Endothelial cell of umbilical vein (primary cell): ENCODE results near the gene RASL10B. TPM values are rescaled to one million over a fixed set of nuclear protein-coding genes. Genes with fewer than 3 reads are reported as not detected.

ENCODE experiments used
- BruUV-seq: library from RNA; stranded (reverse); fragments of 400-500 nt; replicated peaks from 2 replicates; lab custom pipeline; 2021; lab: Mats Ljungman, UMichigan
- CTCF ChIA-PET: fragments of 300-600, 350-600 bp; sonication (Branson Sonifier 250); formaldehyde crosslinking; loops from one replicate; lab custom pipeline; 2021; ENCODE audit warnings: antibody characterized with exemption, inconsistent platforms; lab: Charles Lee
- POLR2A ChIA-PET: fragments of 300-600, 350-600 bp; sonication (Branson Sonifier 250); formaldehyde crosslinking; loops from one replicate; lab custom pipeline; 2021; ENCODE audit warnings: antibody characterized with exemption, inconsistent platforms; lab: Charles Lee
- DNase-seq: peaks from one replicate; pipeline ENCODE4 v3.0.0-alpha.2; 2011; ENCODE audit warnings: low read depth, low spot score
- FAIRE-seq: peaks from 2 replicates; lab custom pipeline; 2011; peaks lifted over from hg19 to GRCh38; lab: Jason Lieb, UNC
- H2AFZ ChIP-seq: 2 replicates; pipeline ENCODE4 v1.6.0; 2012; ENCODE audit warnings: low read depth, low read length, control low read depth, inconsistent platforms
- H3K27ac ChIP-seq: 2 replicates; pipeline ENCODE4 v1.5.1; 2011; ENCODE audit warnings: low read depth, mild to moderate bottlenecking, control low read depth, low read length, moderate library complexity; ENCODE audit not compliant: insufficient read depth
- H3K27me3 ChIP-seq, 2 experiments: 2 replicates each; pipeline versions ENCODE4 v1.6.0 to v1.6.1; 2011; ENCODE audit warnings: low read length in 2 of 2, mixed read lengths in 1 of 2; ENCODE audit not compliant: control insufficient read depth in 2 of 2, insufficient read depth in 2 of 2
- H3K36me3 ChIP-seq, 2 experiments: 2 replicates in 1 of 2; 3 replicates in 1 of 2; pipeline ENCODE4 v1.5.1; 2011; ENCODE audit warnings: low read length in 2 of 2, mild to moderate bottlenecking in 1 of 2, moderate library complexity in 1 of 2; ENCODE audit not compliant: control insufficient read depth in 2 of 2, insufficient read depth in 2 of 2; ENCODE audit errors: extremely low read depth in 1 of 2
- H3K4me1 ChIP-seq: 3 replicates; pipeline ENCODE4 v1.5.1; 2011; ENCODE audit warnings: mild to moderate bottlenecking, low read length; ENCODE audit not compliant: control insufficient read depth, insufficient read depth; ENCODE audit errors: extremely low read depth
- H3K4me2 ChIP-seq: 2 replicates; pipeline ENCODE4 v1.6.1; 2011; ENCODE audit warnings: low read length, control low read depth, mixed read lengths; ENCODE audit not compliant: insufficient read depth
- H3K4me3 ChIP-seq, 3 experiments: fragments of 200-600 bp in 1 of 3; sonication (generic), shearing (Covaris generic) in 1 of 3; replicated peaks in 1 of 3; 2 replicates each; pipeline ENCODE4 v1.5.1; 2011 to 2016; ENCODE audit warnings: control low read depth in 3 of 3, low read length in 3 of 3, mild to moderate bottlenecking in 2 of 3, inconsistent platforms in 1 of 3, low read depth in 1 of 3, moderate library complexity in 1 of 3; ENCODE audit not compliant: insufficient read depth in 1 of 3
- H3K79me2 ChIP-seq: 2 replicates; pipeline ENCODE4 v1.6.0; 2012; ENCODE audit warnings: low read length, inconsistent platforms; ENCODE audit not compliant: control insufficient read depth, insufficient read depth
- H3K9ac ChIP-seq: replicated peaks from 2 replicates; pipeline ENCODE3; 2011; ENCODE audit warnings: low read length, control low read depth; ENCODE audit not compliant: insufficient read depth; ENCODE audit errors: extremely low read depth
- H3K9me1 ChIP-seq: replicated peaks from 3 replicates; pipeline ENCODE4 v1.6.0; 2011; ENCODE audit warnings: mild to moderate bottlenecking, low read length; ENCODE audit not compliant: control insufficient read depth, insufficient read depth; ENCODE audit errors: extremely low read depth
- H3K9me3 ChIP-seq: replicated peaks from 2 replicates; pipeline ENCODE4 v1.5.1; 2012; ENCODE audit warnings: low read length, inconsistent platforms; ENCODE audit not compliant: control insufficient read depth, insufficient read depth
- H4K20me1 ChIP-seq: replicated peaks from 2 replicates; pipeline ENCODE3; 2011; ENCODE audit warnings: mild to moderate bottlenecking, low read length; ENCODE audit not compliant: control insufficient read depth, insufficient read depth; ENCODE audit errors: extremely low read depth
- CTCF ChIP-seq, 2 donors: IDR thresholded peaks; 1 replicate in 1 of 2; 2 replicates in 1 of 2; pipeline ENCODE4 v1.5.1; 2011; ENCODE audit warnings: low read length in 2 of 2, mild to moderate bottlenecking in 2 of 2, moderate library complexity in 2 of 2, control low read depth in 1 of 2, inconsistent platforms in 1 of 2, low read depth in 1 of 2; ENCODE audit not compliant: insufficient read depth in 1 of 2; ENCODE audit errors: extremely low read depth in 1 of 2
- FOS ChIP-seq: IDR thresholded peaks from 2 replicates; pipeline ENCODE4 v1.6.1; 2011; ENCODE audit warnings: mild to moderate bottlenecking, low read length, moderate library complexity, borderline replicate concordance; ENCODE audit not compliant: insufficient read depth
- GATA2 ChIP-seq: IDR thresholded peaks from 2 replicates; pipeline ENCODE4 v1.7.0; 2011; ENCODE audit warnings: low read depth, mild to moderate bottlenecking, moderate library complexity, mixed read lengths, low read length; ENCODE audit not compliant: insufficient read length, insufficient read depth
- JUN ChIP-seq: IDR thresholded peaks from 2 replicates; pipeline ENCODE4 v1.6.1; 2011; ENCODE audit warnings: borderline replicate concordance, low read depth; ENCODE audit not compliant: insufficient read length, insufficient read depth
- MAX ChIP-seq: IDR thresholded peaks from 2 replicates; pipeline ENCODE4 v1.6.1; 2011; ENCODE audit not compliant: insufficient read depth, insufficient read length
- MYC ChIP-seq: IDR thresholded peaks from one replicate; pipeline ENCODE4 v1.6.1; 2011; ENCODE audit warnings: mild to moderate bottlenecking, low read depth, low read length
- POLR2A ChIP-seq: IDR thresholded peaks from 2 replicates; pipeline ENCODE4 v1.6.1; 2012; ENCODE audit warnings: low read depth, mild to moderate bottlenecking, control low read depth, low read length
- POLR2AphosphoS5 ChIP-seq: IDR thresholded peaks from 2 replicates; pipeline ENCODE4 v1.6.1; 2012; ENCODE audit warnings: low read depth, mild to moderate bottlenecking, control low read depth, low read length, moderate library complexity; ENCODE audit not compliant: insufficient read depth
- dilution Hi-C: fragments of 300-500 bp; cut with MboI; formaldehyde crosslinking; loops from one replicate; pipeline ENCODE4 v1.15.0; 2019; ENCODE audit warnings: low sequenced_read_pairs; ENCODE audit not compliant: extremely low pct_ligation_motif_present
- intact Hi-C: fragments of 100-400 bp; cut with micrococcal nuclease; formaldehyde crosslinking; loops from one replicate; pipeline ENCODE4 v1.10.0; 2022
- polyA plus RNA-seq, 4 experiments: library from polyadenylated mRNA; depleted of rRNA in 3 of 4; stranded (reverse) in 3 of 4; unstranded in 1 of 4; fragments of >200 nt; gene quantifications; 2 replicates each; pipeline versions ENCODE4 v1.2.1 to v1.2.3, GENCODE V29; 2011 to 2012; ENCODE audit warnings: missing spikeins in 1 of 4
- total RNA-seq: library from RNA; stranded (reverse); gene quantifications from 2 replicates; pipeline ENCODE4 v1.2.3, GENCODE V29; 2021

RASL10B gene
- total and polyA plus RNA-seq, 2 donors (not counting 3 experiments of a cell fraction or from before 2014, with no cell fraction given): 0.19 to 0.71 TPM

GRCh38 chr17:35713069-35713728 lies 18.2 kb upstream of the RASL10B start:
- H3K9me3 ChIP-seq: no peaks in the 10 kb centered on the region
- no peaks in the 10 kb centered on the region for H3K27me3 ChIP-seq
- H3K9ac ChIP-seq: peak overlapping the region; percentile 14
- H3K4me2 ChIP-seq: peak overlapping the region; percentile 26
- no peak for FAIRE-seq
- H4K20me1 ChIP-seq: peaks cover 2% of the 10 kb centered on the region
- H2AFZ ChIP-seq: no peak overlapping the region
- peak; percentile 98 for DNase-seq
- no peak overlapping the region for H3K4me3 ChIP-seq
- peaks cover 14 to 15% of the 10 kb centered on the region in 2 experiments for H3K36me3 ChIP-seq
- ChIA-PET POLR2A (no interaction called here), CTCF (interaction anchor here (0.8 to 1.3 kb wide), 11 partner anchors 9 to 101 kb away, joined by 3 to 6 read pairs (median 4); partner anchors contain the start of gene RASL10B)
- intact Hi-C loops: loop anchor here (2.0 kb wide), 1 partner anchor 82 kb away; no protein-coding TSS in a partner anchor
- TF ChIP-seq POLR2AphosphoS5 (no peak), MYC (no peak), FOS (peak; percentile 49), JUN (peak; percentile 40), POLR2A (no peak), GATA2 (peak; percentile 83), MAX (peak; percentile 27), CTCF (IDR thresholded peaks at IDR 0.05; ENCODE audit: extremely low read depth in 1 of 2, insufficient read depth in 1 of 2, low read depth in 1 of 2, low read length in 2 of 2) (no peak)
- H3K4me1 ChIP-seq: peaks cover 15% of the 10 kb centered on the region
- H3K79me2 ChIP-seq: no peaks in the 10 kb centered on the region
- BruUV-seq: no TSS peak
- dilution Hi-C loops: no loop called here
- H3K9me1 ChIP-seq: no peaks in the 10 kb centered on the region
- H3K27ac ChIP-seq: peak overlapping the region; percentile 51
